HG03039 (cell line): ENCODE measurements around the gene CDC20B.
"Not testable (repeated sequence)": the region's sequence is repeated elsewhere in the genome, so short reads cannot be mapped to it uniquely, and the experiment has no call there.

Experiments
- ATAC-seq: cut with Tn5 transposase; IDR thresholded peaks from one replicate; pipeline ENCODE4 v1.9.1; 2021; ENCODE audit warnings: mild to moderate bottlenecking, moderate library complexity; ENCODE audit not compliant: unreplicated experiment

CDC20B gene

GRCh38 chr5:55162666-55163065, 10.3 kb downstream of the CDC20B start:
- ATAC-seq = no peak

- ATAC-seq = no peak
Measured at GRCh38 chr5:55160493-55161209, 12.3 kb downstream of the CDC20B start.

DNA sequence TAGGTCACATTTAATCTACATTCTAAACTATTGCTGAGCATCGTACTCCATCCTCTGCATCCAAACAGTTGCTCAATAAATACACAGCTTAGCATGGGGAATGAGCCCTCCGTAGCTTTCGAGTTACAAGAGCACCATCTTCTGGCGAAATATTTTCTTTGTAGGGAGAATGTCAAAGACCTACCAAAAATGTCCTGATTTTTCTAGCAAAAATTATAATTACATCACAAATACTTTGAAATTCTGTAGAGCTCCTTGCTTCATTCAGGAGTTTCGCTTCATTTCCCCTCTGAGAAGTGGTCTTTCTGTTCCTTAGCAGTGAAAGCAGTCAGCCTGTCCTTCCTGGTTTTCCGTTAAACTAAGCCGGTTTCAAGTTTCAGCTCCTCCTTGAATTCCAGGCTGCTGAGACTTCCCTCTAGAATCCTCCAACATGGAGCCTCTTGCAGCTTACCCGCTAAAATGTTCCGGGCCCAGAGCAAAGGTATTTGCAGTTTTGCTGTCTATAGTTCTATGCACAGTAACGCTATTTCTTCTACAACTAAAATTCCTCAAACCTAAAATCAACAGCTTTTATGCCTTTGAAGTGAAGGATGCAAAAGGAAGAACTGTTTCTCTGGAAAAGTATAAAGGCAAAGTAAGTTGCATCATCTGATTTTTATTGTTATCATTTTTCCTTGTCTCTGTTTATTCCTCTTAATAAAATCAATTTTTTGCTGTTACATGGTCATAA, 13.0 kb downstream of the CDC20B start, which contains the start of gene GPX8:
TSS of gene GPX8 (plus strand) at position 409 of the 730 bp plus-strand sequence. CDS start at position 431, 22 bp downstream.
- ATAC-seq = no peak

- ATAC-seq = no peak
Measured at GRCh38 chr5:55154873-55155272, 18.1 kb downstream of the CDC20B start.

DNA sequence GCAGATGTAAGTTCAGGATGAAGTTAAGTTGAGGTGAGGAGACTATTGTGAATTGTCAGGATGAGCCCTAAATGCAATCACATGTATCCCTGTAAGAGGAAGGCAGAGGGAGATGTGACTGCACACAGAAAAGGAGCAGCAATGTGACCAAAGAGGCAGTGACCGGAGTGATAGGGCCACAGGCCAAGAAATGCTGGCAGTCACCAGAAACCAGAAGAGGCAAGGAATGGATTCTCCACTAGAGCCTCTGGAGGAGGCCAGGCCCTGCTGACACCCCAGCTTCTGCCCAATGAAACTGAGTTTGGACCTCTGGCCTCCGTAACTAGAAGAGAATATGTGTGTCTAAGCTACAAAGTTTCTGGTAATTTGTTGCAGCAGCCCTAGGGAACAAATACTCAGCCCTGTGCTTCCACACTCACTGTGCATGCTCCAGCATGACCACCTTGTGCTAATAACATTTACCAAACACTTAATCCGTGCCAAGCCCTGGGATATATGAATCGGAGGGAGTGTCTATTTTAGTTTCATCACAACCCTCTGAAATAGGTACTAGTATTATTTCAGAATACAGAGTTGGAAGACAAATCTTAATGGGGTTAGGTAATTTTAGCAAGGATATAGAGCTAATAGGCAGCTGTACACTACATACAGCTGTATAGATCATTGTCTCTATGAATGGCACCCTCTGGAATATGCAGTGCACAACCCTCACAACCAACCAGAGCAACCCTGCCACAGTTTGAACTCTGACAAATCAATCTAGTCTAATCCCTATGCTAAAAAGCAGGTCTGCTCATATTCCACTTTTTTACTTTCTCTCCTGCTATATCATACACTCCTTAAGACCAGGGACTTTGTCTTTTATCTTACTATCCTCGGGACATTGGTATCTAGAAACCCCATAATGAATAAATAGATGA, 20.8 kb downstream of the CDC20B start:
- ATAC-seq = no peak

DNA sequence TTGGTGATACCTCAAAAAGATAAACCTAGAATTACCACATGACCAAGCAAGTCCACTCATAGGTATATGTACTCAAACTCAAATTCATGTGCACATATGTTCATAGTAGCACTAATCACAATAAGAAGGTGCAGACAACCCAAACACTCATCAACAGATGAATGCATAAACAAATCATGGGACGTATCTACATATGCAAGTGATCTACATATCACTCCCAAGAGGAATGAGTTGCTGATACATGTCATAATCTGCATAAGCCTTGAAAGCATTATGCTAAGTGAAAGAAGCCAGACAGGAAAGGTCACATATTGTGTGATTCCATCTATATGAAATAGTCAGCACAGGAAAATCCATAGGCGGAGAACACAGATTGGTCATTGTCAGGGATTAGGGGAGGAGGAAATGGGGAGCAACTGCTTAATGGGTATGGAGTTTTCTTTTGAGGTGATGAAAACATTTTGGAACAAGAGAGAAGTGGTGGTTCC, 23.6 kb downstream of the CDC20B start:
- ATAC-seq = no peak

GRCh38 chr5:55146543-55147151, 26.3 kb downstream of the CDC20B start:
- ATAC-seq = peak; percentile 90

GRCh38 chr5:55146080-55146479, 26.9 kb downstream of the CDC20B start:
- ATAC-seq = no peak

GRCh38 chr5:55143624-55144023, 29.4 kb downstream of the CDC20B start:
- ATAC-seq = no peak

DNA sequence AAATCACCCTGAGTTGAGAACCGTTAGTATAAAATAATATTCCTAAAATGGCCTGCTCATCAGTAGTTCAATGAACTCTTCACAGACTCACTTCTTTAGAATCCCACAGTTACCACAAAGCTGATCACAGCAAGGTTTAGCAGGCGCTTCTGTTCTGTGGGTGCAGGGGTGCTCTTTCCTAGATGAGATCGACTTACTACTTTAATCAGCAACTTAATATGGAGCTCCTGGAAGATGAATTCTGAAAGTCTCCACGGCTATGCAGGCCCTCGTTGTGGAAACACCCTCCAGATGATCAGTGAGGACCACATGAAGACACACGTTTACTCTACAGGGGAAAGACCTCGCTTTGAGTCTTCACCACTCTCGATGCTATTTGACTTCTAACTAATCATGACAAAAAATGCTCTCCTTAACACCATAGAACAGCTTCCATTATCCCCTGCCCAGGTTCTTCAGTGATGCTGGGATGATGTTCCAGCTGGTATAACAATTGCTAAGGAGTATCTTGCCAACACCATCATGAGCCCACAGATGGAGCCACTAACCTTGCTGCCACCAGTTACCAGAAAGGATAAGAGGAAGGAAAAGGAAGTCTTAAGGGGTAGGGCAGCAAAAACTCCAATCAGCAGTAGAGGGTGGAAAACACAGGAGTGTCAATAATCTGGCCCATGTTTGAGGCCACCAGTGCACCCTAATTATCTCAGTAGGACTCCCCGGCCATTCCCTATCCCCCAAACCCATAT, 30.9 kb downstream of the CDC20B start:
- no peak for ATAC-seq

GRCh38 chr5:55140908-55141665, 31.9 kb downstream of the CDC20B start:
- no peak for ATAC-seq

DNA sequence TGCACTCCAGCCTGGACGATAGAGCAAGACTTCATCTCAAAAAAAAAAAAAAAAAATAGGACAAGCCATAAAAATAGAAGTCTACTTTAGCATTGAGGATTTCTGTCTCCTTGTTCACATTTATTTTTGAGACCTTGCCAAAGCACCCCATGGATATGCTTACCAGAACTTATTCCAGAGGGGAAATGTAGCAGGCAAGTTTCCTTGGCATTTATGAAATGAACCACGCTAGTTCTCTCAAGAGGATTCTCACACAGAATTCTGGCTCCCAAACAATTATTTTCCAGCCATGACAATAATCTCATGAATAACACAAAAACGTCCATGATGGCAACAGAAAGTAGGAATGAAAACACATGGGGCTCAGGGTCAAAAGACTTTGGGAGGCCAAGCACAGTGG, 36.5 kb downstream of the CDC20B start:
- ATAC-seq = no peak

DNA sequence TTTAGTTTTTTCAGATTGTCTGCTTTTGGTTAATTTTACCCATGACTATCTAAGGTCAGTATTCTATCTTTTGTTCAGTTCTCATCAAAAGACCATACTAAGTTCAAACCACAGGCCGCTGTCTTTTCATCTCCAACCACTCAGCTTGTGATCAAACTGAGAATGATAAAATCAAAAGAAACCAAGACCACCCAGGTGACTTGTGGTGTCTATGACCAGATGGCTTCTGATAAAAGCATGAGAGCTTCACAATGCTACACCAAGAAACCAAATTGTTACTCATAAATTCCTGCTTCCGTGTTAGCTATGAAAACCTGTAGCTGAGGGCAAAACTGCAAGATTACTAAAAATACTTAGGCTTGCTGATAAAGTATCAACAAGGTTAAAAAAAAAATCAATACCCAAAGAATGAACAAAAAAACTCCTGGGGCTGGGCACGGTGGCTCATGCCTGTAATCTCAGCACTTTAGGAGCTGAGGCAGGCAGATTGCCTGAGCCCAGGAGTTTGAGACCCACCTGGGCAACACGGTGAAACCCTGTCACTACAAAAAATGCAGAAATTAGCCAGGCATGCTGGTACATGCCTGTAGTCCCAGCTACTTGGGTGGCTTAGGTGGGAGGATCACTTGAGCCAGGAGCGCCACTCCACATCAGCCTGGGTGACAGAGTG, 38.8 kb downstream of the CDC20B start:
- ATAC-seq = no peak

- ATAC-seq = no peak
Measured at GRCh38 chr5:55123365-55123764, 49.6 kb downstream of the CDC20B start.

GRCh38 chr5:55114061-55114460, 58.9 kb downstream of the CDC20B start:
- no peak for ATAC-seq

DNA sequence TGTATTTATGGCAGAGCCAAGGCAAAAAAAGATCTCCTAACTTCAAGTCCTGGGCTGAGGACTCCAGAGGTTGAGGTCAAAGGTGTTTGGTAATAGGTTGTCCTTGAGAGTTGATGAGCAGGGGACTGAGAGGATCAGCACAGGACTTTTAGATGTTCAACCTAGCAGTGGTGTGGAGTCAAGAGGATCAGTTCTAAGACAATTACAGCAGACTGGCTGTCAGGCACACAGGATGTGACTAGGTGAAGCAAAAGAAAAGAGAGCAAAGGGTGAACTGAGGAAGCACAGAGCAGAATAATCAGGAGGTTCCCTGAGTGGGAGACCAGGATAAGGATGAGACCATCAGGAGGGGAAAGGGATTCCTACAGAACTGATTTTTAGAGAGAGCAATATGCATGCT, 59.6 kb downstream of the CDC20B start:
- ATAC-seq = no peak

- ATAC-seq = no peak
Measured at GRCh38 chr5:55110217-55110616, 62.8 kb downstream of the CDC20B start.

GRCh38 chr5:55108661-55109060, 64.3 kb downstream of the CDC20B start:
- ATAC-seq = no peak

- not testable (repeated sequence) for ATAC-seq
Measured at GRCh38 chr5:55105976-55106375, 67.0 kb downstream of the CDC20B start.
